Activated CD4-positive, alpha-beta T cell treated with anti-CD3 and anti-CD28 coated beads, Interleukin-2, Interleukin-4, amounts not matched to agents 100 ng/mL and 50 ng/mL, durations not matched to agents 16 hours and 8 hours (primary cell): ENCODE measurements around the gene GRIA3.

Experiments
- DNase-seq: peaks from one replicate; pipeline ENCODE4 v3.0.0-alpha.2; 2020; ENCODE audit warnings: low spot score

Gene GRIA3

GRCh38 chrX:123184219-123184865, at the start of gene GRIA3:
TSS of gene GRIA3 (plus strand) at chrX:123184278. CDS start at chrX:123184536, 258 bp downstream.
- DNase-seq: no peak

DNA sequence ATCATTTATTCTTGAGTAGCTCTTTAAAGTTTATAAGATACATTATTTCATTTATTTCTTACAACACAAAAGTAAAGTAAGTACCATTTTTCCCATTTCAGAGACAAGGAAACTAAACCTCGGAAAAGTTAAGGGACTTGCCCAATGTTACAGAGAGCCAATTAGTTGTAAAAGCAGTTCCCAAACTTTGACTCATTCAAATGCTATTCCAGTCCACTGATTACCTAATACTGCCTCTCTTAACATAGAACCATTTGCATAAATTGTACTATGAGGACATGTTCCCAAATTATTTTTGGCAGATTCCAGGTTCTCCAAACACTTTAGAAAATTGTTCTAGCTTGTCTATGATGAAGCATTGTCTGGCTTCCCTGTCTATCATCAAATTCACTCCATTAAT, 45.6 kb upstream of the GRIA3 start:
- DNase-seq: no peak

DNA sequence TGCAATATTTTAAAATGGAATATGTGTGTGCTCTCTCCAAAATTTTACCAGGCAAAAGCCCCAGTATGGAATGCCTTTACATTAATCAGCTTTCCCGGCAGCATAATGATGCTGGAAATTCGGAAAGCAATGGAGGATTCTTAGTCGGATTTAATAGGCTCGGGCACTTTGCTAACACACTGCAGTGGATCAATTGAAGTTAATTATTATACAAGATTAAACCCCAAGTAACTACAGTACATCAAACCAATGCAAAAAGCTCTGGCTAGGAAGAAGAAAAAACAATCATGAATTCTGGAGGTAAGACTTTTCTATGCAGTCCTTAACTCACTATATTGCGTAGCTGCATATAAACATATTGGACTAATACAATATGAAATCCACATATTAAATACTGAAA, 43.6 kb upstream of the GRIA3 start:
- DNase-seq: no peak

- no peak for DNase-seq
Measured at GRCh38 chrX:123140904-123141303, 43.2 kb upstream of the GRIA3 start.

- no peak for DNase-seq
Measured at GRCh38 chrX:123153846-123154335, 30.2 kb upstream of the GRIA3 start.

- DNase-seq: no peak
Measured at GRCh38 chrX:123155327-123155726, 28.8 kb upstream of the GRIA3 start.

- no peak for DNase-seq
Measured at GRCh38 chrX:123157586-123157985, 26.5 kb upstream of the GRIA3 start.

DNA sequence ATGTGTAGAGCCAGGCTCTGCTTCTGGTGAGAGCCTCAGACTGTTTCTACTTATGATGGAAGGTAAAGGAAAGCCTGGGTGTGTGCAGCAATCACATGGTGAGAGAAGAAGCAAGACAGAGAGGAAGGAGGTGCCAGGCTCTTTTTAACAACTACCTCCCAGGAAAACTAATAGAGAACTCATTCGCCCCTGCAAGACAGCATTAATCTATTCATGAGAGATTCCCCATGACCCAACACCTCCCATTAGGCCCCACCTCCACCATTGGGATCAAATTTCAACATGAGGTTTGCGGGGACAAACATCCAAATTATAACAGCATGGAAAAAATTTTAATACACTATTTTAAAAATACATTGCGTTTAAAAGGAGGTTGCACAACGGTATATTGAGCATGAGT, 24.7 kb upstream of the GRIA3 start:
- no peak for DNase-seq

DNA sequence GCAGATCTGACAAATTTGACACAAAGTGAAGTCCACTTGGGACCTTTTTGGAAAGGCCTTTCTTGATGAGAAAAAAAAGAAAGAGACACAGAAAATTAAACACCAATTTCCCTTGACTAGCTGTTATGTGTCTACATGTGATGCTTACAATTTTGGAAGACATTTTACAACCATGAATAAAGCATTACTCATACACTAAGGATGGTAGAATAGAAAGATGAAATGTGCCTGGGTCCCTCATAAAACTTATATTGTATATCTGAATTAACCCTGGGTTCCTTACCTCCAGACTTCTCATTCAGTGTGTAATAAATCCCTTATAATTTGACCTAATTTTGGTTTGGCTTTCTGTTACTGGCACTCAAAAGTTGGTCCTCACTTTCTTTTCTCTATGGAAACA, 16.5 kb upstream of the GRIA3 start:
- no peak for DNase-seq

- DNase-seq: no peak
Measured at GRCh38 chrX:123169247-123169901, 14.7 kb upstream of the GRIA3 start.

GRCh38 chrX:123170546-123170945, 13.5 kb upstream of the GRIA3 start:
- no peak for DNase-seq

DNA sequence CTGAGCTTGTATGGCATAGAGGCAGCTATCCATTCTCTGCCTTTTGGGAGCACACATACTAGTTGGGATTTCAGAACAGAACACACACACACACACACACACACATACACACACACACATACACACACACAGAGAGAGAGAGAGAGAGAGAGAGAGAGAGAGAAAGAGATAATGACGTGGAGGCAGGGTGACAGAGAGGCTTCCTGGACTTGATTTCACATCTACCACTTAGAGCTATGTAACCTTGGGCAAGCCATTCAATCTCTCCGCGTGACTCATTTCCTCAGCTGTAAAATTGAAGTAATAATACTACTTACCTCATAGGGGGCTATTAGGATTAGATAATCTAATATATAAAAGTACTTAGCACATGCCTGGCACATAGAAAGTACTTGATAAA, 12.3 kb upstream of the GRIA3 start:
- no peak for DNase-seq

- DNase-seq: no peak
Measured at GRCh38 chrX:123172869-123173268, 11.2 kb upstream of the GRIA3 start.

DNA sequence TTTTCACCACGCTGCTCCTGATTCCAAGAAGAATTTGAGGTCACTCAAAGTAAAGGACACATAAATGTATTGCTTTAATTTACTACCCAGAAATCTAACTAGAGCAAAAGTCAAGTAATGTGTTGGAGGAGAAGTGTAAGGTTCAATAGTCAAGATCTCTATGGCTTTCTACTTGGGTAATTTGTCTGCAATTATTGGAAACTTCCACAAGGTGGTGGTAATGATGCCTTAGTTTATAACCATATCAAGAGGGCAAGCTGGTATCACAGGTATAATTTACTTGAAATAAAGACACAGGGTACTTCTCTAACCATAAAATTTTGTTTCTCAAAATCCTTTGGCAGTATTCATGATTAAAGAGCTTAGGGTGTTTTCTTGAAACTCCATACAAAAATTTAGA, 10.2 kb upstream of the GRIA3 start:
- DNase-seq: peak; percentile 10

- DNase-seq: no peak
Measured at GRCh38 chrX:123175366-123176122, 8.5 kb upstream of the GRIA3 start.

GRCh38 chrX:123181233-123181914, 2.7 kb upstream of the GRIA3 start:
- no peak for DNase-seq

GRCh38 chrX:123184866-123185276, 793 bp downstream of the GRIA3 start:
- no peak for DNase-seq

DNA sequence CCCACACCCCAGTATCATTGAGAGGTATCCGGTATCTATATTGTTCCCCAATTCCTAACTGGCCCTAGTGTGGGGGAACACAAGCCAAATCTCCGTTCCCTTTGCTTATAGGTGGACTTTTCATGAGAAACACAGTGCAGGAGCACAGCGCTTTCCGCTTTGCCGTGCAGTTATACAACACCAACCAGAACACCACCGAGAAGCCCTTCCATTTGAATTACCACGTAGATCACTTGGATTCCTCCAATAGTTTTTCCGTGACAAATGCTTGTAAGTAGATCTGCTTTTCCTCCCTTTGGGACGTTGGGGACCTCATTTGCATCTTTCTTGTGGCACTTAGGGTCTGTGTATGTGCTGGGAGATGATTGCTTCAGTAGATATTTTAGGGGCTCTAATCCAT, 1.6 kb downstream of the GRIA3 start:
- DNase-seq: no peak

- DNase-seq: no peak
Measured at GRCh38 chrX:123186801-123187200, 2.7 kb downstream of the GRIA3 start.

- DNase-seq: no peak
Measured at GRCh38 chrX:123188081-123188480, 4.0 kb downstream of the GRIA3 start.

- no peak for DNase-seq
Measured at GRCh38 chrX:123189338-123189737, 5.3 kb downstream of the GRIA3 start.

DNA sequence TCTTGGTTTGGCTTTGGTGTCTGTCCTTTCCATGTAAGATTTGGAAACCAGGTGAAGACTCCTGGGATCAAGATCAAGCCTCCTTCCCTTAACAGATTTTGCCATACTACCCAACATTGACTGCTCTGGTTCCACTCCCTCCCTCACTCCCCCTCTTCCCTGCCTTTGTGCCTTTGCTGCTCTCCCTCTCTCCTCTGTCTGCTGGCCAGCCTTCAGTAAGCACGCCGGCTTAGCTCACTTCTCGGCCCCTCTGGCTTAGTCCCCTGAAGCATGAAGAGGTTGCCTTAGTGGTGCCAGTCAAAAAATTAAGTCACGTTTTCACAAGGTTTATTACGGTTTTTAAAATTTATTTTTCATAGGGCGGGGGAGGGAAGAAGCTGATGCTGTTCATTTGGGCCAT, 6.0 kb downstream of the GRIA3 start:
- DNase-seq: no peak

- DNase-seq: no peak
Measured at GRCh38 chrX:123193101-123193500, 9.0 kb downstream of the GRIA3 start.
